Fibroblast of villous mesenchyme (primary cell): Measurements from ENCODE around the gene P2RX4. TPM values are rescaled to one million over a fixed set of nuclear protein-coding genes. Genes with fewer than 3 reads are reported as not detected.
A peak's percentile ranks its signal among the peaks of the same experiment; 100 is the strongest.

Experiments used
- DNase-seq: peaks from one replicate; pipeline ENCODE4 v3.0.0-alpha.2; 2010; ENCODE audit warnings: low read depth
- H3K4me3 ChIP-seq: 2 replicates; pipeline ENCODE4 v1.5.1; 2011; ENCODE audit warnings: low read depth, mild to moderate bottlenecking, low read length
- CTCF ChIP-seq: IDR thresholded peaks from 2 replicates; pipeline ENCODE4 v1.5.1; 2012; ENCODE audit warnings: low read depth, mild to moderate bottlenecking, low read length; ENCODE audit not compliant: insufficient read depth
- total RNA-seq: library from RNA; depleted of rRNA; stranded (reverse); fragments of >200 nt; gene quantifications from 2 replicates; pipeline ENCODE4 v1.2.3, GENCODE V29; 2012

P2RX4 gene
- total RNA-seq, 1 donor: 15.1 TPM

DNA sequence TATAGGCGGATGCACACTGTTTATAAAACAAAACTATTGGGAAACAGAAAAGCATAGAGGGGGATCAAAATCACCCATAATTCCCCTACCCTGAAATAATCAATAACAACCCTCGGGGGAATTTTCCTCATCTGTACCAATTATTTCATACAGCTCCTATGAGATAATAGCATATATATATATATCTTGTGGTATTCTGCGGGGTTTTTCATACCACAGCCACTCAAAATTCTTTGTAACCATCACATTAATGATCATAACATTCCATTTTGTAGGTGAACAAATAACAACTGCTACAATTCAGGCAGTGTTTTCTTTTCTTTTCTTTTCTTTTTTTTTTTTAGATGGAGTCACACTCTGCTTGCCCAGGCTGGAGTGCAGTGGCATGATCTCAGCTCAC lies 42.0 kb upstream of the P2RX4 start:
- no peak for TF ChIP-seq CTCF
- DNase-seq: no peak

GRCh38 chr12:121170151-121170550 lies 39.8 kb upstream of the P2RX4 start:
- TF ChIP-seq CTCF: no peak
- DNase-seq: no peak
- H3K4me3 ChIP-seq: no peak overlapping the region

More for the DNA sequence above, 42.0 kb upstream of the P2RX4 start:
- H3K4me3 ChIP-seq: no peak overlapping the region

DNA sequence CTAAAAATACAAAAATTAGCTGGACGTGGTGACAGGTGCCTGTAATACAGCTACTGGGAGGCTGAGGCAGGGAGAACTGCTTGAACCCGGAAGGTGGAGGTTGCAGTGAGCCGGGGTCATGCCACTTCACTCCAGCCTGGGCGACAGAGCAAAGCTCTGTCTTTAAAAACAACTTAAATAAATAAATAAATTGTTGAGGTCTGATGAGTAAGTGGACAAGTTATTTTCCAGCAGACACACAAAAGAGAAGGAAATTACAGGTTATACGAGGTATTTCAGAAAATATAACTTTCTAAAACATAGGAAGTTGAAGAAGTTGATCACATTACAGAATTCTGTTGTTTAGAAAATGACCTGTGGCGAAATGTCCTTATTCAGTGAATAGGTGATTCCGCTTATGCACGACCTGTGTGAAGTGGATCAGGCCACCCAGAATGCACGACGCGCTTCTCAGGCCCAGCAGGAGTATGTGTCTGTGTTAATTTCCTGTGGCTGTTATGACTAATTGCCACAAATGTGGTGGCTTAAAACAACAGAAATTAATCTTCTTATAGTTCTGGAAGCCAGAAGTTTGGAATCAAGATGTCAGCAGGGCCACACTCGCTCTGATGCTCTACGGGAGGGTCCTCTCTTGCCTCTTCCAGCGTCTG lies 39.2 kb upstream of the P2RX4 start:
- no peak for DNase-seq
- H3K4me3 ChIP-seq: no peak overlapping the region
- TF ChIP-seq CTCF: no peak

DNA sequence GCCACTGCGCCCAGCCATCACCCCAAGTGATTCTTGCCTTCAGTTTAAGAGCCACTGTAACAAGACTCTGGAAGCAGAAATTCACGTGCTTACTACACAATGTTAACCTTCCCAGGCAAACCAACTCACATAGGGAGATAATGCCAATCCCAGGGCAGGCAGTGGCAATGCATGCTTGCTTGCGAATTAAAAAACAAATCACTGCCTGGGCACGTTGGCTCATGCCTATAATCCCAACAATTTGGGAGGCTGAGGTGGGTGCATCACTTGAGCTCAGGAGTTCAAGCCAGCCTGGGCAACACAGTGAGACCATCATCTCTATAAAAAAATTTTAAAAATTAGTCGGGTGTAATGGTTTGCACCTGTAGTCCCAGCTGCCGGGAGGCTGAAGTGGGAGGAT lies 37.8 kb upstream of the P2RX4 start:
- no peak for TF ChIP-seq CTCF
- no peak for DNase-seq
- H3K4me3 ChIP-seq: no peak overlapping the region

DNA sequence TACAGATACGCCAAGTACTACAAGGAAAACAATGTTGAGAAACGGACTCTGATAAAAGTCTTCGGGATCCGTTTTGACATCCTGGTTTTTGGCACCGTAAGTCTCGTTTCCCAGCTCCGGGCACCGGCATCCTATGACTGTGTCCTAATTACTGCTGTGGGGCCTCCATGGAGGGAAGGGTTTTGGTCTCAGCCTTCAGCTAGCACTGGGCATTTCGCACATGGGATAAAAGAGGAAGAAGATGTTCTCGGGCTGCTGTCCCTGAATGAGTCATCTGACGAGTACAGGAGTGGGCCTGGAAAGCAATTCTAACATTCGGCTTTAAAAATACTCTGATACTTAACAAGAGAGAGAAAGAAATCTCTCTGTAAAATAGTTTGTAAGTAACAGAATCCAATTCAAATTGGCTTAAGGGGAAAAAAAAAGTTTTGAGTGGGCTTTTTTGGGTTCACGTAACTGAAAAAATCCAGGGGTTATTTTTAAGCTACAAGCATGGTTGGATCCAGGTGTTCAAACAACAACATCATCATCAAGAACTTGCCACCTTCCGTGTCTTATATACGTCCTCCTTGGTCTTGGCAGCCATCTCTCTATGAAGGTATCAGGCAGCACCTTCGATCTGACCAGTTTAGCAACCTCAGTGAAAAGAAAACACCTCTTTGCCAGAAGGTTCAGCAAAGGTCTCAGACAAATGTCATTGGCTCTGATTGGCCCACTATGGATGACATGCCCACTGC lies 34.4 kb upstream of the P2RX4 start:
- peak; percentile 53 for DNase-seq
- no peak for TF ChIP-seq CTCF
- H3K4me3 ChIP-seq: no peak overlapping the region

DNA sequence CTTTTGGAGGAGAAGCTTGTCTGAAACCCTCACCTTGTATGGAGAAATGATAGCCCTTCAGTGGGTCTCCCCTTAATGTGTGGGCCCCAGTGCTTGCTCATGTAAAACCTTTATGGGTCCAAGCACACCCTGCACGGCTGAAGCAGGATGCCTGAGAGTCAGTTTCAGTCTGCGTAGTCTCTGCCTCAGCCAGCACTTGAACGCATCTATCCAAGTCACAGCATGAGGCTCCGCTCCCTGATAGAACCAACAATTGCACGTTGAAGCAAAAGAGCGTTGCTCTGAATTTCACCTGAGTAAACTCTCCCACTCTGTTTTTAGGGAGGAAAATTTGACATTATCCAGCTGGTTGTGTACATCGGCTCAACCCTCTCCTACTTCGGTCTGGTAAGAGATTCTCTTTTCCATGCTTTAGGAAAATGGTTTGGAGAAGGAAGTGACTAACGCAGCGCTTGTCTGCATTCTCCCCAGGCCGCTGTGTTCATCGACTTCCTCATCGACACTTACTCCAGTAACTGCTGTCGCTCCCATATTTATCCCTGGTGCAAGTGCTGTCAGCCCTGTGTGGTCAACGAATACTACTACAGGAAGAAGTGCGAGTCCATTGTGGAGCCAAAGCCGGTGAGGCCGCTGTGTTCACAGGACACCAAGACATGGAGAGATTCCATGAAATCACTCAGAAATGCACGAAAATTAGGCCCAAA lies 33.0 kb upstream of the P2RX4 start:
- H3K4me3 ChIP-seq: no peak overlapping the region
- DNase-seq: no peak
- no peak for TF ChIP-seq CTCF
